ENCODE measurements around the gene PAQR8. TPM values are rescaled to one million over a fixed set of nuclear protein-coding genes. Genes with fewer than 3 reads are reported as not detected.

PAQR8 gene
- total RNA-seq, 1 experiment from 2014 or later = 3.7 TPM

DNA sequence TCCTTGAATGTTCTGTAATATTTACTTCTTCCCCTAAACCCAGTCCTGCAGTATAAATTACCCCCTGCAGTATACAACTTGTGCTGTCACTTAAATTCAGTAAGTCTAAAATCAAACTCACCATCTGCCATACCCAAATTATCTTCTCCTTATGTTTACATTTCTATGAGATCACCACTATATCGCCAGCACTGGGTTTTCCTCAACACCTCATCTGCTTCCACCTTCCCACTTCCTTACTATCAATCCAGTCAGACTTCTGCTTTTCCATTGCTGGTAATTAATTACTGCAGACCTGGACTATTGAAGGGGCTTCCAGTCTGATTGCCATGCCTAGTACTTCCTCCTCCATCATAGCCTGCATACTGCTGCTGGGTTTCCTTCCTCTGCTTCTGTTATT lies 73.4 kb downstream of the PAQR8 start:
- no TSS peak for BruUV-seq (replicated peaks)

DNA sequence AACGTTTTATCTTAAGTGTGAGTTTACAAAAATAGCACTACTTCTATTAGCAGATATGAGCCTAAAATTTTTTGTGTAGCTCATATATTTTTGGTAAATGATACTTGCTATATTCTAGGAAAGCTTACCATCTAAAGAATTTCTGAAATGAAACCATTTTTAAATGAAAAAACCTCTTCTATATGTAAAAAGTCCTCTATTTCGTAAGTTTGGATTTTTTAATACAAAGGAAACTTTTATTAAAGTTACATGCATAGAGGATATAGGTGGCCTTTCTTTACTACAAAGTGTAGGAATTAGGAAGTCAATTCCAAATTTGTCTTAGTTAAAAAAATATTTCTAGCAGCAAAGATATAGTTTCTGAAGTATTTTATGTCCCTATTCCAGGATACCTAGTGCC lies 77.0 kb downstream of the PAQR8 start:
- Histone ChIP-seq H3K36me3 (ENCODE audit: low read depth) (no peaks in the 10 kb centered on the region), H2AFZ (no peak overlapping the region), H3K9me2 (ENCODE audit: insufficient read depth) (no peaks in the 10 kb centered on the region), H3K4me3 (no peak overlapping the region), H3K27me3 (ENCODE audit: insufficient read depth, low read depth) (no peaks in the 10 kb centered on the region), H3K27ac (no peak overlapping the region), H3K4me2 (no peak overlapping the region), H4K20me1 (ENCODE audit: insufficient read depth) (no peaks in the 10 kb centered on the region), H3K4me1 (replicated peaks; ENCODE audit: insufficient read depth) (no peaks in the 10 kb centered on the region), H3K9me3 (ENCODE audit: insufficient read depth, low read depth) (no peaks in the 10 kb centered on the region), H3F3A (ENCODE audit: insufficient read depth, low read depth) (no peaks in the 10 kb centered on the region), H3K79me2 (ENCODE audit: low read depth) (no peaks in the 10 kb centered on the region)
- DNase-seq = no peak
- ChIA-PET POLR2A (ENCODE audit: unreplicated experiment) (no interaction called here), CTCF (no interaction called here)
- no peak for TF ChIP-seq EZH2 (IDR thresholded peaks at IDR 0.05; ENCODE audit: low read depth)
- TF ChIP-seq, protein P1, sequence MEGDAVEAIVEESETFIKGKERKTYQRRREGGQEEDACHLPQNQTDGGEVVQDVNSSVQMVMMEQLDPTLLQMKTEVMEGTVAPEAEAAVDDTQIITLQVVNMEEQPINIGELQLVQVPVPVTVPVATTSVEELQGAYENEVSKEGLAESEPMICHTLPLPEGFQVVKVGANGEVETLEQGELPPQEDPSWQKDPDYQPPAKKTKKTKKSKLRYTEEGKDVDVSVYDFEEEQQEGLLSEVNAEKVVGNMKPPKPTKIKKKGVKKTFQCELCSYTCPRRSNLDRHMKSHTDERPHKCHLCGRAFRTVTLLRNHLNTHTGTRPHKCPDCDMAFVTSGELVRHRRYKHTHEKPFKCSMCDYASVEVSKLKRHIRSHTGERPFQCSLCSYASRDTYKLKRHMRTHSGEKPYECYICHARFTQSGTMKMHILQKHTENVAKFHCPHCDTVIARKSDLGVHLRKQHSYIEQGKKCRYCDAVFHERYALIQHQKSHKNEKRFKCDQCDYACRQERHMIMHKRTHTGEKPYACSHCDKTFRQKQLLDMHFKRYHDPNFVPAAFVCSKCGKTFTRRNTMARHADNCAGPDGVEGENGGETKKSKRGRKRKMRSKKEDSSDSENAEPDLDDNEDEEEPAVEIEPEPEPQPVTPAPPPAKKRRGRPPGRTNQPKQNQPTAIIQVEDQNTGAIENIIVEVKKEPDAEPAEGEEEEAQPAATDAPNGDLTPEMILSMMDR (conservative IDR thresholded peaks at IDR 0.05) = no peak
- intact Hi-C loops (cut with micrococcal nuclease; ENCODE audit: unreplicated experiment) = no loop called here
- BruUV-seq (replicated peaks) = no TSS peak

More for the DNA sequence above, 73.4 kb downstream of the PAQR8 start:
- intact Hi-C loops (cut with micrococcal nuclease; ENCODE audit: unreplicated experiment) = no loop called here
- H2AFZ ChIP-seq = no peak overlapping the region
- TF ChIP-seq, protein P1 (conservative IDR thresholded peaks at IDR 0.05) = no peak
- TF ChIP-seq EZH2 (IDR thresholded peaks at IDR 0.05; ENCODE audit: low read depth) = no peak
- no peak for DNase-seq
- no peaks in the 10 kb centered on the region for H3F3A ChIP-seq (ENCODE audit: insufficient read depth, low read depth)
- CTCF ChIA-PET = no interaction called here
- no peaks in the 10 kb centered on the region for H3K36me3 ChIP-seq (ENCODE audit: low read depth)
- no peaks in the 10 kb centered on the region for H3K27me3 ChIP-seq (ENCODE audit: insufficient read depth, low read depth)
- H3K4me1 ChIP-seq (replicated peaks; ENCODE audit: insufficient read depth) = no peaks in the 10 kb centered on the region
- no peak overlapping the region for H3K4me2 ChIP-seq
- POLR2A ChIA-PET (ENCODE audit: unreplicated experiment) = no interaction called here
- no peaks in the 10 kb centered on the region for H4K20me1 ChIP-seq (ENCODE audit: insufficient read depth)
- H3K4me3 ChIP-seq = no peak overlapping the region
- H3K9me3 ChIP-seq (ENCODE audit: insufficient read depth, low read depth) = no peaks in the 10 kb centered on the region
- H3K9me2 ChIP-seq (ENCODE audit: insufficient read depth) = no peaks in the 10 kb centered on the region
- H3K79me2 ChIP-seq (ENCODE audit: low read depth) = no peaks in the 10 kb centered on the region
- no peak overlapping the region for H3K27ac ChIP-seq

DNA sequence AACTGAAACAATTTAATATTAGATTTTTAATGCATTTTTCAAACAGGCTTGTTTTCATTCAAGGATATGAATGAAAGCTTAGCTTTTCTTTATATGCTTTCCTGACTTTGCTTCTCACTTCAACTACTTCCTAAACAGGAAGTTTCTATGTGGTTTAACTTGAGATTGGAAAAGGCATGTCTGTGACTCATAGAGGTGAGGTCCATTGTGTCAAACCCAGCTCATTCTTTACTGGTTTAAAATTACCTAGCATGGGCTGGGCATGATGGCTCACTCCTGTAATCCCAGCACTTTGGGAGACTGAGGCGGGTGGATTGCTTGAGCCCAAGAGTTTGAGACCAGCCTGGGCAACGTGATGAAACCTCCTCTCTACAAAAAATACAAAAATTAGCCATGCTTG lies 92.6 kb downstream of the PAQR8 start:
- H3K4me3 ChIP-seq = no peak overlapping the region
- DNase-seq = peak; percentile 27 to 78
- no peaks in the 10 kb centered on the region for H4K20me1 ChIP-seq (ENCODE audit: insufficient read depth)
- TF ChIP-seq, protein P1 (conservative IDR thresholded peaks at IDR 0.05) = no peak
- TF ChIP-seq EZH2 (IDR thresholded peaks at IDR 0.05; ENCODE audit: low read depth) = no peak
- H3K27me3 ChIP-seq (ENCODE audit: insufficient read depth, low read depth) = no peaks in the 10 kb centered on the region
- H3K9me3 ChIP-seq (ENCODE audit: insufficient read depth, low read depth) = peaks cover 17% of the 10 kb centered on the region
- H3K79me2 ChIP-seq (ENCODE audit: low read depth) = no peaks in the 10 kb centered on the region
- no peaks in the 10 kb centered on the region; the same call in 1 of the 2 replicates for H3K36me3 ChIP-seq (ENCODE audit: low read depth)
- peaks cover 16% of the 10 kb centered on the region; the same call in 1 of the 2 replicates for H3F3A ChIP-seq (ENCODE audit: insufficient read depth, low read depth)
- no TSS peak for BruUV-seq (replicated peaks)
- H3K4me1 ChIP-seq (replicated peaks; ENCODE audit: insufficient read depth) = peaks cover 22% of the 10 kb centered on the region
- peak overlapping the region; percentile 48 for H3K27ac ChIP-seq
- intact Hi-C loops (cut with micrococcal nuclease; ENCODE audit: unreplicated experiment) = no loop called here
- H3K4me2 ChIP-seq = peak overlapping the region; percentile 17; the same call in 1 of the 2 replicates
- ChIA-PET POLR2A (ENCODE audit: unreplicated experiment) (interaction anchor here (0.5 to 0.7 kb wide), 4 partner anchors 16 to 197 kb away, joined by 3 to 8 read pairs (median 6); no protein-coding TSS in a partner anchor), CTCF (interaction anchor here (0.6 to 1.6 kb wide), 3 partner anchors 30 to 1513 kb away, joined by 3 to 5 read pairs (median 5); no protein-coding TSS in a partner anchor)
- no peak overlapping the region for H2AFZ ChIP-seq
- no peaks in the 10 kb centered on the region for H3K9me2 ChIP-seq (ENCODE audit: insufficient read depth)

Data from PC-9 (cell line).